GM21717 (cell line): ENCODE measurements around the gene KLK1.
"Not testable (repeated sequence)": the region's sequence is repeated elsewhere in the genome, so short reads cannot be mapped to it uniquely, and the experiment has no call there.

Experiments used
- ATAC-seq: cut with Tn5 transposase; IDR thresholded peaks from one replicate; pipeline ENCODE4 v1.9.1; 2021; ENCODE audit warnings: mild to moderate bottlenecking, moderate library complexity; ENCODE audit not compliant: unreplicated experiment

KLK1 gene

GRCh38 chr19:50817941-50818858 lies 5.4 kb downstream of the KLK1 start:
- ATAC-seq: peak; percentile 49

GRCh38 chr19:50815439-50815838 lies 8.1 kb downstream of the KLK1 start:
- no peak for ATAC-seq

- ATAC-seq: no peak
Observed at GRCh38 chr19:50814883-50815282, 8.7 kb downstream of the KLK1 start.

GRCh38 chr19:50812474-50812873 lies 11.1 kb downstream of the KLK1 start:
- ATAC-seq: no peak

- ATAC-seq: not testable (repeated sequence)
Observed at GRCh38 chr19:50811622-50812238, 11.9 kb downstream of the KLK1 start.

- no peak for ATAC-seq
Observed at GRCh38 chr19:50808856-50809255, 14.7 kb downstream of the KLK1 start.

GRCh38 chr19:50804420-50805272 lies 18.9 kb downstream of the KLK1 start:
- peak; percentile 82 for ATAC-seq

GRCh38 chr19:50803633-50804419 lies 19.8 kb downstream of the KLK1 start:
- ATAC-seq: no peak

GRCh38 chr19:50801107-50801506 lies 22.5 kb downstream of the KLK1 start:
- ATAC-seq: no peak

GRCh38 chr19:50799547-50799851 lies 24.1 kb downstream of the KLK1 start:
- no peak for ATAC-seq

- no peak for ATAC-seq
Observed at GRCh38 chr19:50798659-50799546, 24.7 kb downstream of the KLK1 start.

GRCh38 chr19:50797781-50798658 lies 25.6 kb downstream of the KLK1 start:
- ATAC-seq: no peak

- ATAC-seq: no peak
Observed at GRCh38 chr19:50797429-50797780, 26.2 kb downstream of the KLK1 start.

- no peak for ATAC-seq
Observed at GRCh38 chr19:50796634-50797428, 26.8 kb downstream of the KLK1 start.

GRCh38 chr19:50796128-50796633 lies 27.4 kb downstream of the KLK1 start:
- no peak for ATAC-seq

- ATAC-seq: no peak
Observed at GRCh38 chr19:50795664-50796073, 27.9 kb downstream of the KLK1 start.

GRCh38 chr19:50794876-50795663 lies 28.5 kb downstream of the KLK1 start:
- ATAC-seq: no peak
